ENCODE results near the gene CNGB1.
"Not testable (repeated sequence)": the region's sequence is repeated elsewhere in the genome, so short reads cannot be mapped to it uniquely, and the experiment has no call there.

CNGB1 gene

GRCh38 chr16:57982385-57982784, 11.5 kb upstream of the CNGB1 start:
- no peak overlapping the region for H3K4me3 ChIP-seq (ENCODE audit: low read length)
- H3K9ac ChIP-seq (ENCODE audit: low read length): no peak overlapping the region
- peaks cover 14% of the 10 kb centered on the region for H3K4me1 ChIP-seq (ENCODE audit: control insufficient read depth, insufficient read depth, low read length)
- no peaks in the 10 kb centered on the region for H3K36me3 ChIP-seq (ENCODE audit: control insufficient read depth, insufficient read depth, low read length)
- peaks cover 21% of the 10 kb centered on the region for H3K27me3 ChIP-seq (ENCODE audit: control insufficient read depth, insufficient read depth, low read length)
- no peaks in the 10 kb centered on the region for H3K9me3 ChIP-seq (ENCODE audit: control insufficient read depth, low read length)

- Histone ChIP-seq H3K27me3 (ENCODE audit: control insufficient read depth, insufficient read depth, low read length) (peaks cover 21% of the 10 kb centered on the region), H3K9me3 (ENCODE audit: control insufficient read depth, low read length) (no peaks in the 10 kb centered on the region), H3K4me1 (ENCODE audit: control insufficient read depth, insufficient read depth, low read length) (peaks cover 14% of the 10 kb centered on the region), H3K4me3 (ENCODE audit: low read length) (no peak overlapping the region), H3K9ac (ENCODE audit: low read length) (no peak overlapping the region), H3K36me3 (ENCODE audit: control insufficient read depth, insufficient read depth, low read length) (no peaks in the 10 kb centered on the region)
These were observed 10.7 kb upstream of the CNGB1 start for GRCh38 chr16:57981636-57982035.

- Histone ChIP-seq H3K36me3 (ENCODE audit: control insufficient read depth, insufficient read depth, low read length) (no peaks in the 10 kb centered on the region), H3K27me3 (ENCODE audit: control insufficient read depth, insufficient read depth, low read length) (peaks cover 2% of the 10 kb centered on the region), H3K4me3 (ENCODE audit: low read length) (no peak overlapping the region), H3K4me1 (ENCODE audit: control insufficient read depth, insufficient read depth, low read length) (peaks cover 10% of the 10 kb centered on the region), H3K9ac (ENCODE audit: low read length) (no peak overlapping the region), H3K9me3 (ENCODE audit: control insufficient read depth, low read length) (no peaks in the 10 kb centered on the region)
These were observed 8.2 kb upstream of the CNGB1 start for GRCh38 chr16:57979006-57979585.

GRCh38 chr16:57978070-57978465, 7.1 kb upstream of the CNGB1 start:
- H3K9me3 ChIP-seq (ENCODE audit: control insufficient read depth, low read length); H3K4me1 ChIP-seq (ENCODE audit: control insufficient read depth, insufficient read depth, low read length); H3K27me3 ChIP-seq (ENCODE audit: control insufficient read depth, insufficient read depth, low read length); H3K4me3 ChIP-seq (ENCODE audit: low read length); H3K9ac ChIP-seq (ENCODE audit: low read length); H3K36me3 ChIP-seq (ENCODE audit: control insufficient read depth, insufficient read depth, low read length): not testable (repeated sequence)

- H3K4me3 ChIP-seq (ENCODE audit: low read length): no peak overlapping the region
- no peaks in the 10 kb centered on the region for H3K27me3 ChIP-seq (ENCODE audit: control insufficient read depth, insufficient read depth, low read length)
- H3K9ac ChIP-seq (ENCODE audit: low read length): no peak overlapping the region
- peaks cover 10% of the 10 kb centered on the region for H3K4me1 ChIP-seq (ENCODE audit: control insufficient read depth, insufficient read depth, low read length)
- H3K9me3 ChIP-seq (ENCODE audit: control insufficient read depth, low read length): no peaks in the 10 kb centered on the region
- H3K36me3 ChIP-seq (ENCODE audit: control insufficient read depth, insufficient read depth, low read length): no peaks in the 10 kb centered on the region
These were observed 6.6 kb upstream of the CNGB1 start for GRCh38 chr16:57977418-57978069.

- no peaks in the 10 kb centered on the region for H3K27me3 ChIP-seq (ENCODE audit: control insufficient read depth, insufficient read depth, low read length)
- no peak overlapping the region for H3K4me3 ChIP-seq (ENCODE audit: low read length)
- H3K4me1 ChIP-seq (ENCODE audit: control insufficient read depth, insufficient read depth, low read length): peaks cover 10% of the 10 kb centered on the region
- no peaks in the 10 kb centered on the region for H3K9me3 ChIP-seq (ENCODE audit: control insufficient read depth, low read length)
- no peak overlapping the region for H3K9ac ChIP-seq (ENCODE audit: low read length)
- no peaks in the 10 kb centered on the region for H3K36me3 ChIP-seq (ENCODE audit: control insufficient read depth, insufficient read depth, low read length)
These were observed 5.4 kb upstream of the CNGB1 start for GRCh38 chr16:57976331-57976796.

GRCh38 chr16:57972306-57972705, 1.4 kb upstream of the CNGB1 start:
- H3K36me3 ChIP-seq (ENCODE audit: control insufficient read depth, insufficient read depth, low read length): no peaks in the 10 kb centered on the region
- H3K4me3 ChIP-seq (ENCODE audit: low read length): no peak overlapping the region
- H3K9me3 ChIP-seq (ENCODE audit: control insufficient read depth, low read length): no peaks in the 10 kb centered on the region
- no peaks in the 10 kb centered on the region for H3K27me3 ChIP-seq (ENCODE audit: control insufficient read depth, insufficient read depth, low read length)
- H3K9ac ChIP-seq (ENCODE audit: low read length): no peak overlapping the region
- H3K4me1 ChIP-seq (ENCODE audit: control insufficient read depth, insufficient read depth, low read length): peaks cover 10% of the 10 kb centered on the region

GRCh38 chr16:57971848-57972247, 920 bp upstream of the CNGB1 start:
- Histone ChIP-seq H3K9me3 (ENCODE audit: control insufficient read depth, low read length) (no peaks in the 10 kb centered on the region), H3K27me3 (ENCODE audit: control insufficient read depth, insufficient read depth, low read length) (no peaks in the 10 kb centered on the region), H3K4me1 (ENCODE audit: control insufficient read depth, insufficient read depth, low read length) (peaks cover 12% of the 10 kb centered on the region), H3K9ac (ENCODE audit: low read length) (no peak overlapping the region), H3K4me3 (ENCODE audit: low read length) (no peak overlapping the region), H3K36me3 (ENCODE audit: control insufficient read depth, insufficient read depth, low read length) (no peaks in the 10 kb centered on the region)

GRCh38 chr16:57970319-57970718, 609 bp downstream of the CNGB1 start:
- Histone ChIP-seq H3K9me3 (ENCODE audit: control insufficient read depth, low read length) (no peaks in the 10 kb centered on the region), H3K4me1 (ENCODE audit: control insufficient read depth, insufficient read depth, low read length) (peaks cover 5% of the 10 kb centered on the region), H3K27me3 (ENCODE audit: control insufficient read depth, insufficient read depth, low read length) (no peaks in the 10 kb centered on the region), H3K36me3 (ENCODE audit: control insufficient read depth, insufficient read depth, low read length) (no peaks in the 10 kb centered on the region), H3K9ac (ENCODE audit: low read length) (no peak overlapping the region), H3K4me3 (ENCODE audit: low read length) (no peak overlapping the region)

- no peaks in the 10 kb centered on the region for H3K9me3 ChIP-seq (ENCODE audit: control insufficient read depth, low read length)
These were observed 1.3 kb downstream of the CNGB1 start for GRCh38 chr16:57969451-57970123.

GRCh38 chr16:57967916-57968315, 3.0 kb downstream of the CNGB1 start:
- Histone ChIP-seq H3K4me3 (ENCODE audit: low read length) (no peak overlapping the region), H3K27me3 (ENCODE audit: control insufficient read depth, insufficient read depth, low read length) (peaks cover 3% of the 10 kb centered on the region), H3K4me1 (ENCODE audit: control insufficient read depth, insufficient read depth, low read length) (peaks cover 5% of the 10 kb centered on the region), H3K36me3 (ENCODE audit: control insufficient read depth, insufficient read depth, low read length) (no peaks in the 10 kb centered on the region), H3K9ac (ENCODE audit: low read length) (no peak overlapping the region), H3K9me3 (ENCODE audit: control insufficient read depth, low read length) (no peaks in the 10 kb centered on the region)

More at GRCh38 chr16:57969451-57970123, 1.3 kb downstream of the CNGB1 start:
- H3K9ac ChIP-seq (ENCODE audit: low read length): no peak overlapping the region
- peaks cover 5% of the 10 kb centered on the region for H3K4me1 ChIP-seq (ENCODE audit: control insufficient read depth, insufficient read depth, low read length)
- no peaks in the 10 kb centered on the region for H3K36me3 ChIP-seq (ENCODE audit: control insufficient read depth, insufficient read depth, low read length)
- H3K4me3 ChIP-seq (ENCODE audit: low read length): no peak overlapping the region
- H3K27me3 ChIP-seq (ENCODE audit: control insufficient read depth, insufficient read depth, low read length): no peaks in the 10 kb centered on the region

- H3K27me3 ChIP-seq (ENCODE audit: control insufficient read depth, insufficient read depth, low read length): peaks cover 3% of the 10 kb centered on the region
- no peaks in the 10 kb centered on the region for H3K9me3 ChIP-seq (ENCODE audit: control insufficient read depth, low read length)
- no peaks in the 10 kb centered on the region for H3K36me3 ChIP-seq (ENCODE audit: control insufficient read depth, insufficient read depth, low read length)
- peaks cover 5% of the 10 kb centered on the region for H3K4me1 ChIP-seq (ENCODE audit: control insufficient read depth, insufficient read depth, low read length)
- H3K4me3 ChIP-seq (ENCODE audit: low read length): no peak overlapping the region
- no peak overlapping the region for H3K9ac ChIP-seq (ENCODE audit: low read length)
These were observed 3.9 kb downstream of the CNGB1 start for GRCh38 chr16:57966986-57967385.

Measured in mucosa of stomach (tissue), 1 donor.